K562 (cell line): Measurements from ENCODE around the gene B3GAT2. TPM values are rescaled to one million over a fixed set of nuclear protein-coding genes. Genes with fewer than 3 reads are reported as not detected.

Experiments used
- ATAC-seq: fragments of 200-7000 bp; cut with Tn5 transposase; 3 replicates; pipeline ENCODE4 v1.9.1; 2020; ENCODE audit warnings: moderate library complexity
- BruUV-seq: library from RNA; stranded (reverse); fragments of 400-500 nt; replicated peaks from 2 replicates; lab custom pipeline; 2021; lab: Mats Ljungman, UMichigan
- CTCF ChIA-PET: fragments of 300-600 bp; formaldehyde crosslinking; extraction: SDS; loops from one replicate; lab custom pipeline; 2021; ENCODE audit warnings: low intra/inter-chr PET ratio; lab: Yijun Ruan, JAX
- POLR2A ChIA-PET: fragments of 300-600, 350-650 bp; sonication (Branson Sonifier 250); formaldehyde crosslinking; extraction: SDS; loops from one replicate; lab custom pipeline; 2021; ENCODE audit warnings: antibody characterized with exemption, inconsistent platforms; lab: Yijun Ruan, JAX
- DNase-seq, 4 experiments: peaks; one replicate each; pipeline versions ENCODE4 v3.0.0 to v3.0.0-alpha.2; 2011 to 2018; ENCODE audit warnings: low spot score in 3 of 4, mixed read lengths in 3 of 4; ENCODE audit errors: extremely low read depth in 1 of 4
- FAIRE-seq: peaks from 2 replicates; lab custom pipeline; 2011; peaks lifted over from hg19 to GRCh38; lab: Jason Lieb, UNC
- H2AFZ ChIP-seq: 2 replicates; pipeline ENCODE4 v1.6.0; 2011; ENCODE audit warnings: low read depth, low read length, control low read depth, inconsistent platforms
- H3K27ac ChIP-seq: fragments of 200-600 bp; 3 replicates; pipeline ENCODE4 v1.8.0; 2011; ENCODE audit warnings: low read depth, mild to moderate bottlenecking, control low read depth, inconsistent platforms, low read length, moderate library complexity, mixed read lengths; ENCODE audit errors: extremely low read depth
- H3K27me3 ChIP-seq, 2 experiments: fragments of 300-600 bp in 1 of 2; 2 replicates in 1 of 2; 3 replicates in 1 of 2; pipeline versions ENCODE4 v1.6.0 to v1.8.0; 2011; ENCODE audit warnings: inconsistent platforms in 2 of 2, low read length in 2 of 2, mild to moderate bottlenecking in 1 of 2, mixed read lengths in 1 of 2, moderate library complexity in 1 of 2; ENCODE audit not compliant: control insufficient read depth in 2 of 2, insufficient read depth in 2 of 2
- H3K36me3 ChIP-seq: fragments of 300-600 bp; 3 replicates; pipeline ENCODE4 v1.8.0; 2011; ENCODE audit warnings: mild to moderate bottlenecking, low read length, inconsistent platforms; ENCODE audit not compliant: control insufficient read depth, insufficient read depth
- H3K4me1 ChIP-seq, 2 experiments: fragments of 200-600 bp in 1 of 2; replicated peaks in 1 of 2; 2 replicates in 1 of 2; 3 replicates in 1 of 2; pipeline versions ENCODE4 v1.5.1 to v1.8.0; 2011; ENCODE audit warnings: inconsistent platforms in 2 of 2, low read length in 2 of 2, mild to moderate bottlenecking in 1 of 2, mixed read lengths in 1 of 2, moderate library complexity in 1 of 2; ENCODE audit not compliant: control insufficient read depth in 2 of 2, insufficient read depth in 2 of 2
- H3K4me2 ChIP-seq: 2 replicates; pipeline ENCODE4 v1.6.1; 2011; ENCODE audit warnings: low read length, control low read depth, inconsistent platforms, mixed read lengths; ENCODE audit not compliant: insufficient read depth
- H3K4me3 ChIP-seq: fragments of 200-600 bp; sonication (generic), shearing (Covaris generic); 2 replicates; pipeline ENCODE4 v1.5.1; 2016; ENCODE audit warnings: control low read depth, inconsistent platforms
- H3K79me2 ChIP-seq: fragments of 200-600 bp; 3 replicates; pipeline ENCODE4 v1.8.0; 2011; ENCODE audit warnings: low read length, inconsistent platforms; ENCODE audit not compliant: control insufficient read depth, insufficient read depth
- H3K9ac ChIP-seq, 2 experiments: 2 replicates each; pipeline versions ENCODE4 v1.6.0 to v1.6.1; 2011; ENCODE audit warnings: low read depth in 2 of 2, low read length in 2 of 2, control low read depth in 1 of 2, inconsistent platforms in 1 of 2, mild to moderate bottlenecking in 1 of 2, mixed read lengths in 1 of 2; ENCODE audit not compliant: insufficient read depth in 1 of 2
- H3K9me1 ChIP-seq: one replicate; pipeline ENCODE4 v1.6.0; 2011; ENCODE audit warnings: inconsistent platforms, mild to moderate bottlenecking, low read length, moderate library complexity; ENCODE audit not compliant: control insufficient read depth, insufficient read depth
- H3K9me3 ChIP-seq: replicated peaks from 2 replicates; pipeline ENCODE4 v1.5.1; 2011; ENCODE audit warnings: low read depth, low read length, inconsistent platforms; ENCODE audit not compliant: control insufficient read depth, insufficient read depth
- H4K20me1 ChIP-seq: replicated peaks from 2 replicates; pipeline ENCODE4 v1.6.1; 2011; ENCODE audit warnings: low read length, inconsistent platforms, mixed read lengths; ENCODE audit not compliant: control insufficient read depth, insufficient read depth
- CCAR2 ChIP-seq: fragments of 200-400 bp; formaldehyde crosslinking; IDR thresholded peaks from 2 replicates; pipeline ENCODE4 v1.6.1; 2017; ENCODE audit warnings: mild to moderate bottlenecking, low read depth, low read length
- HIVEP1 ChIP-seq: fragments of 250-450 bp; sonication (Bioruptor Pico); IDR thresholded peaks from 2 replicates; pipeline ENCODE4 v1.4.0; 2020; ENCODE audit warnings: mild to moderate bottlenecking
- HMG20A ChIP-seq: fragments of 450-650 bp; formaldehyde crosslinking; conservative IDR thresholded peaks from 2 replicates; pipeline ENCODE4 v1.4.0; 2020; ENCODE audit warnings: mild to moderate bottlenecking, mixed read lengths
- IRF2 ChIP-seq: sonication (generic); formaldehyde crosslinking; IDR thresholded peaks from 2 replicates; pipeline ENCODE4 v1.8.1; 2022; ENCODE audit warnings: mild to moderate bottlenecking, missing genetic modification reagents
- KDM1A ChIP-seq, 2 experiments: fragments of 450-650 bp; IDR thresholded peaks; 2 replicates each; pipeline ENCODE4 v1.6.1; 2016; ENCODE audit warnings: mild to moderate bottlenecking in 2 of 2
- L3MBTL2 ChIP-seq: fragments of 450-650 bp; IDR thresholded peaks from 2 replicates; pipeline ENCODE4 v1.6.1; 2016; ENCODE audit warnings: mild to moderate bottlenecking, moderate library complexity
- NR3C1 ChIP-seq: sonication (generic); formaldehyde crosslinking; IDR thresholded peaks from 2 replicates; pipeline ENCODE4 v1.8.1; 2022; ENCODE audit warnings: missing genetic modification reagents
- U2AF1 ChIP-seq: fragments of 200-400 bp; formaldehyde crosslinking; optimal IDR thresholded peaks from 2 replicates; pipeline ENCODE3; 2017; ENCODE audit warnings: mild to moderate bottlenecking, low read depth, low read length, moderate library complexity
- ZBTB5 ChIP-seq: fragments of 450-650 bp; IDR thresholded peaks from 2 replicates; pipeline ENCODE4 v1.6.1; 2017; ENCODE audit warnings: antibody characterized with exemption
- ZNF407 ChIP-seq: fragments of 450-650 bp; IDR thresholded peaks from 2 replicates; pipeline ENCODE4 v1.6.1; 2016; ENCODE audit warnings: low read depth
- ZNF707 ChIP-seq: fragments of 250-450 bp; sonication (Bioruptor Pico); conservative IDR thresholded peaks from 2 replicates; pipeline ENCODE4 v1.8.0; 2022; ENCODE audit warnings: inconsistent platforms, mild to moderate bottlenecking, moderate library complexity
- WGBS: fragments of 100-300 bp; shearing (Covaris generic); methylation state at CpG from one replicate; pipeline ENCODE4 v1.1.6; 2016; ENCODE audit warnings: low coverage, mixed read lengths; ENCODE audit not compliant: insufficient coverage; ENCODE audit errors: missing lambda C conversion rate; 5-methylcytosine and 5-hydroxymethylcytosine counted together
- in situ Hi-C: fragments of 300-500 bp; cut with MboI; formaldehyde crosslinking; loops from 4 replicates; pipeline ENCODE4 v1.15.0; 2018; ENCODE audit warnings: inconsistent platforms, mixed read lengths
- intact Hi-C: fragments of 100-400 bp; cut with micrococcal nuclease; formaldehyde crosslinking; loops from 2 replicates; pipeline ENCODE4 v1.14.2; 2022
- polyA plus RNA-seq, 8 experiments: library from polyadenylated mRNA; depleted of rRNA in 4 of 8; stranded (reverse) in 5 of 8; unstranded in 3 of 8; fragments of >200 nt; fragmentation: Nextera tagmentation in 2 of 8; fragmentation: Illumina TruSeq in 1 of 8; extraction: Ambion mirVana in 2 of 8; extraction: Trizol in 1 of 8; gene quantifications; 2 replicates each; pipeline versions ENCODE4 v1.2.1 to v1.2.3, GENCODE V29; 2011 to 2014; ENCODE audit warnings: inconsistent platforms in 1 of 8, missing spikeins in 1 of 8
- total RNA-seq, 7 experiments: library from RNA; depleted of rRNA in 6 of 7; stranded (reverse); fragments of >200 nt in 6 of 7; fragmentation: Illumina TruSeq in 2 of 7; extraction: Trizol in 2 of 7; gene quantifications; 2 replicates each; pipeline versions ENCODE4 v1.2.1 to v1.2.3, GENCODE V29; 2011 to 2021; ENCODE audit warnings: low replicate concordance in 1 of 7

The B3GAT2 gene
- total and polyA plus RNA-seq, 9 of the 15 experiments (the other 6 are each of a cell fraction or from before 2014, with no cell fraction given): 0.01 to 0.43 (median 0.04) TPM; not detected in 4

- no peak for TF ChIP-seq HMG20A (CRISPR knock-in tag)
- no peak for TF ChIP-seq L3MBTL2
These were observed 135.1 kb downstream of the B3GAT2 start (continued) for GRCh38 chr6:70821751-70822150.

DNA sequence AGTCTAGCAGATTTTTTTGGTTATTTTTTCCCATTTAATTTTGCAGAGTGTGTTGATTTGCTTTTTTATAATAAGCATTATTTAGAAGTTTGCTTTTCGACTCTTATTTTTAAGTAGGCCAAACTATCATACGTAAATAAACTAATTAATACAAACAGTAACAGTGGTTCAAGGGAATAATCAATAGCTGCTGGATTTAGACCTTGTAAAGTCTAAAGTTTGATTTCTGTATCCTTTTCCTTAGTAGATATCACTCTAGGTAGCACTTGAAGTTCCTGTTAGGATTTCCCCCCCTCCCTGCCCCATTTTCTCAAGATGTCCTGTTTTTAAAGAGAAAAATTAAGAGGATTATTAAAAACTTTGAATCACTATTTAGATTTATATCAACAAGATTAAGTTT is 136.1 kb downstream of the B3GAT2 start:
- Histone ChIP-seq H3K9me3 (no peaks in the 10 kb centered on the region), H3K9me1 (no peaks in the 10 kb centered on the region), H3K4me1 (no peaks in the 10 kb centered on the region), H2AFZ (no peak overlapping the region), H4K20me1 (no peaks in the 10 kb centered on the region), H3K27me3 (no peaks in the 10 kb centered on the region), H3K4me2 (no peak overlapping the region), H3K27ac (no peak overlapping the region), H3K9ac (no peak overlapping the region)
- ATAC-seq (no peak), FAIRE-seq (no peak), DNase-seq (no peak)
- intact Hi-C loops: no loop called here
- BruUV-seq: no TSS peak
- whole genome bisulfite sequencing: 18% methylated on average over 2 of the region's 2 CpGs
- POLR2A ChIA-PET: no interaction called here
- TF ChIP-seq NR3C1 (CRISPR knock-in tag) (no peak), ZBTB5 (no peak), HIVEP1 (CRISPR knock-in tag) (no peak), ZNF707 (CRISPR knock-in tag) (no peak), ZNF407 (no peak), IRF2 (no peak), KDM1A (IDR thresholded peaks at IDR 0.05) (no peak), U2AF1 (no peak), CCAR2 (no peak)
- TF ChIP-seq, all 486 proteins: peak for 0
- no peaks in the 10 kb centered on the region for H3K79me2 ChIP-seq
- in situ Hi-C loops: no loop called here
- CTCF ChIA-PET: no interaction called here
- no peaks in the 10 kb centered on the region for H3K36me3 ChIP-seq
- H3K4me3 ChIP-seq: no peak overlapping the region
